AG04449 (cell line): Measurements from ENCODE around the gene MFSD2B.

Experiments
- CTCF ChIA-PET: fragments of 350-600 bp; formaldehyde crosslinking; extraction: SDS; loops from one replicate; lab custom pipeline; 2021; ENCODE audit warnings: antibody characterized with exemption; lab: Yijun Ruan, JAX
- POLR2A ChIA-PET: fragments of 400-600, 350-600 bp; formaldehyde crosslinking; extraction: SDS; loops from one replicate; lab custom pipeline; 2020; ENCODE audit warnings: antibody characterized with exemption, inconsistent platforms; lab: Yijun Ruan, JAX
- DNase-seq: peaks from one replicate; pipeline ENCODE4 v3.0.0-alpha.2; 2010; ENCODE audit warnings: low read depth, low spot score
- H3K4me3 ChIP-seq: 2 replicates; pipeline ENCODE4 v1.5.1; 2011; ENCODE audit warnings: low read depth, mild to moderate bottlenecking, control low read depth, low read length
- TF ChIP-seq, protein P1 (sequence below): IDR thresholded peaks from one replicate; pipeline ENCODE4 v1.5.1; 2011; ENCODE audit warnings: mild to moderate bottlenecking, moderate library complexity, low read length, control low read depth, inconsistent platforms; ENCODE audit not compliant: insufficient read depth; ENCODE audit errors: missing control alignments

The MFSD2B gene

DNA sequence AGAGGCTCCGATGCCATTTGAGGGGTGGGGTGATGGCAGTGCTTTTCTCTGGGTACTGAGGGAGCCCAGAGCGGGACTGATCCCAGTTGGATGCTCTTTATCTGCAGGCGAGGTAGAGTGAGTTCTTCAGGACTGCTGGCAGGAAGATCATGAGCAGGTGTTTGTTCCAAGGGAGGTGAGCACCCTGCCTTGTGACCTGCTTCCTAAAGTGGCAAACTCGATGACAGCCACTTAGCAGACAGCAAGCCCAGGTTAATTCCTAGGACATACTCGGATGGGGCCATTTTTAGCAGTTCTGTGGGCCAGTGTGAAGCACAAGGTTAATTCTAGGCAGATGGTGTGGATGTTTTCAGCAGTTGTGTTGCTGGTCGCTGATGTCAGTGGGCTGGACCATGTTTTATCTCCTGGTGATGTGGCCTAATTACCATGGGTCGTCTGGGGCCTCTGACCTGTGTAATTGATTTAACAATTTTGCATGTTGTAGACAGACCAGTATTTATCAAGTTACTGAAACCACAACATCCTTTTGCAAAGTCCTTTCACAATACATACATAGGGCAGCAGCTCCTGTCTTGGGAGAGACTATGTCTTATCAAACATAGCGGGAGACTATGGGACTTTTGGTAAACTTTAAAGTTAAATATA is 44.6 kb downstream of the MFSD2B start:
- H3K4me3 ChIP-seq = no peak overlapping the region
- ChIA-PET POLR2A (no interaction called here), CTCF (interaction anchor here (1.5 kb wide), 1 partner anchor 10 kb away, joined by 3 read pairs; no protein-coding TSS in a partner anchor)
- DNase-seq = no peak
- TF ChIP-seq, protein P1, sequence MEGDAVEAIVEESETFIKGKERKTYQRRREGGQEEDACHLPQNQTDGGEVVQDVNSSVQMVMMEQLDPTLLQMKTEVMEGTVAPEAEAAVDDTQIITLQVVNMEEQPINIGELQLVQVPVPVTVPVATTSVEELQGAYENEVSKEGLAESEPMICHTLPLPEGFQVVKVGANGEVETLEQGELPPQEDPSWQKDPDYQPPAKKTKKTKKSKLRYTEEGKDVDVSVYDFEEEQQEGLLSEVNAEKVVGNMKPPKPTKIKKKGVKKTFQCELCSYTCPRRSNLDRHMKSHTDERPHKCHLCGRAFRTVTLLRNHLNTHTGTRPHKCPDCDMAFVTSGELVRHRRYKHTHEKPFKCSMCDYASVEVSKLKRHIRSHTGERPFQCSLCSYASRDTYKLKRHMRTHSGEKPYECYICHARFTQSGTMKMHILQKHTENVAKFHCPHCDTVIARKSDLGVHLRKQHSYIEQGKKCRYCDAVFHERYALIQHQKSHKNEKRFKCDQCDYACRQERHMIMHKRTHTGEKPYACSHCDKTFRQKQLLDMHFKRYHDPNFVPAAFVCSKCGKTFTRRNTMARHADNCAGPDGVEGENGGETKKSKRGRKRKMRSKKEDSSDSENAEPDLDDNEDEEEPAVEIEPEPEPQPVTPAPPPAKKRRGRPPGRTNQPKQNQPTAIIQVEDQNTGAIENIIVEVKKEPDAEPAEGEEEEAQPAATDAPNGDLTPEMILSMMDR = no peak

DNA sequence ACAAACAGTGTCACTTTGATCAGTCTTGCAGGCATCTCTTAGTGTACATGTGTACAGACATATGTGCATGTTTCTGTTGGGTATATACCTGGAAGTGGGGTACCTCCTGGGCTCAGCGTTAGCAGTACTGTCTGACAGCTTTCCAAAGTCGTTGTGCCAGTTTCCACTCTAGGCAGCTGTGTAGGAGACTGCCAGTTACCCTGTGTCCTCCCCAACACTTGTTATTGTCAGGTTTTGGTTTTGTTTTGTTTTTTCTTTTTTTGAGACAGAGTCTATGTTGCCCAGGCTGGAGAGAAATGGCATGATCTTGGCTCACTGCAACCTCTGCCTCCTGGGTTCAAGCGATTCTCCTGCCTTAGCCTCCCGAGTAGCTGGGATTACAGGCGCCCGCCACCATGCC is 45.9 kb downstream of the MFSD2B start:
- POLR2A ChIA-PET = no interaction called here
- CTCF ChIA-PET = interaction anchor here (1.5 kb wide), 1 partner anchor 9 kb away, joined by 3 read pairs; no protein-coding TSS in a partner anchor

GRCh38 chr2:24058564-24059271 is 48.8 kb downstream of the MFSD2B start:
- no peak for DNase-seq
- H3K4me3 ChIP-seq = no peak overlapping the region
- CTCF ChIA-PET = interaction anchor here (1.2 to 5.5 kb wide), 3 partner anchors 11 to 234 kb away, joined by 3 to 36 read pairs (median 9); partner anchors contain the start of genes ATAD2B and WDCP
- POLR2A ChIA-PET = no interaction called here
- TF ChIP-seq, protein P1 = no peak

More for the DNA sequence above, 45.9 kb downstream of the MFSD2B start:
- H3K4me3 ChIP-seq = no peak overlapping the region
- DNase-seq = no peak
- TF ChIP-seq, protein P1 = no peak

GRCh38 chr2:24065341-24065740 is 55.5 kb downstream of the MFSD2B start:
- CTCF ChIA-PET = interaction anchor here (1.5 to 2.8 kb wide), 3 partner anchors 15 to 241 kb away, joined by 6 to 11 read pairs (median 8); no protein-coding TSS in a partner anchor
- TF ChIP-seq, protein P1 = no peak
- no peak overlapping the region for H3K4me3 ChIP-seq
- POLR2A ChIA-PET = no interaction called here
- no peak for DNase-seq

DNA sequence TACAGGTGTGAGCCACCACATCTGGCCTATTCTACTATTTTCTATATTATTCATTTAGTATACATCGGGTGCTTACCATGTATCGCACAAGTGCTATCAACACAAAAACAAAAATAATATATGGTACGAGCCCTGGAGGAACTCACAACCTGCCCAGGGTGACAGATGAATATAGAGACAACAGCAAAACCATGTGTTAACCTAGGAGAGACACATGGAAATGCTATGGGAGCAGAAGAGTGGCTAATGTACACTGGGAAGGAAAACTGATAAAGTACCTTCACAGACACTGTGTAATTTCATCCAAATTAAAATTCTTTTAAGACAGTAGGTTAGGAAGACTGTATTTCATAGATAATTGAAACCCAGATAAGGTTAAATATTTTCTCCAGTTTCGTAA is 62.4 kb downstream of the MFSD2B start:
- no peak for DNase-seq
- TF ChIP-seq, protein P1 = no peak
- ChIA-PET POLR2A (no interaction called here), CTCF (interaction anchor here (1.2 to 2.3 kb wide), 3 partner anchors 11 to 247 kb away, joined by 5 to 12 read pairs (median 7); partner anchors contain the start of gene TP53I3)
- no peak overlapping the region for H3K4me3 ChIP-seq

DNA sequence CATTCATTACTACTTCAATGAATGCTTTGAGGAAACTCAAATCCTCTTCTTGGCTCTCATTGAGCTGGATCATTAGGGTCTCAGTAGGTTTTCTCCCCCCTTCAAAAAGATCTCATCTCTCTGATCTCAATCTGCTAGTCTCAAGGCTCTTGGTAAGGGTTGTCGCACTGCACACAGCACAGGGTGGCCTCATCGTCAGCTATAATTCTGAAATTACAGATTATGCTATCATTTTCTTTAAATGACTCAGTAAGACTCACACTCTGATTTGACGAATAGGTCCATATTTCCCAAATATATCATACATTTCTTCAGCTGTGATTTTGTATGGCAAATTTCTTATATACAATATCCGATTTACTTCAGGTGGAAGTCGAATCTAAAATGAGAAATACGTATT is 63.9 kb downstream of the MFSD2B start:
- no peak for DNase-seq
- POLR2A ChIA-PET = no interaction called here
- TF ChIP-seq, protein P1 = no peak
- H3K4me3 ChIP-seq = no peak overlapping the region
- CTCF ChIA-PET = interaction anchor here (0.8 to 2.3 kb wide), 5 partner anchors 10 to 249 kb away, joined by 3 to 12 read pairs (median 6); partner anchors contain the start of gene ATAD2B
